ENCODE data around the gene PDE8B.

PDE8B gene

DNA sequence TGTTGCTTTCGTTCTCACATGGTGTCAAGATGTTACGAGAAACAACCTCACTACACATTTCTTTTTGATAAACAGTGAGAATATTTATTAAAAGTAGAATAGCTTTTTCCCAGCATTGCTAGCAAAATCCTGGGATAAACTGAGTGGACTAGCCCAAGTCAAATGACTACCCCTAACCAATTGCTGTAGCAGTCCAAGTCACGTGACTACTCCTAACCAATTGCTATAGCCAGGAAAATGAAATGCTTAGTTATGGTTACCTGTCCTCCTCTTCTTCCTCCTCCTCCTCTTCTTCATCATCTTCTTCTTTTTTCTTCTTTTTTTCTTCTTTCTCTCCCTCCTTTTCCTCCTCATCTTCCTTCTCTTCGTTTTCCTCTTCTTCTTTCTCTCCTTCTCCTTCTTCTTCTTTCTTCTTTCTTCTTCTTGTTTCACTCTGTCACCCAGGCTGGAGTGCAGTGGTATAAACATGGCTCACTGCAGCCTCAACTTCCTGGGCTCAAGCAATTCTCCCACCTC lies 85.4 kb downstream of the PDE8B start:
- no peak for DNase-seq

DNA sequence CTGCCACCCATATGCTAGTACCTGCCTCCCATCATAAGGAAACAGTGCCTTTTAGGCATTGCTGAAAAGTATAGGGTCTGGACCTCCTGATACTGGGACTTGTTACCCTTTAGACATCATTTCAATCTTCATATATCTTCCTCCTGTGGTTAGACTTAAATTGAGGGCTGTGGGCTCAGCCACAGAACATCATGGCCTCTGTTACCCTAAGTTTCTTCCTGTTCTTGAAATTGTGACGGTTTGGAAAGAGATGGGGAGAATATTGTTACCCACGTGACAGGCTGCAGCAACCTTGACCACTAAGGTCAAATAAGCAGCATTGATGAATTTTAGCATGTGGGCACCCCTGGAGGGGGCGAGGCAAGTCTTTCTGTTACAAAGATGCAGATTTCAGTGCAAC lies 87.7 kb downstream of the PDE8B start:
- DNase-seq = no peak

DNA sequence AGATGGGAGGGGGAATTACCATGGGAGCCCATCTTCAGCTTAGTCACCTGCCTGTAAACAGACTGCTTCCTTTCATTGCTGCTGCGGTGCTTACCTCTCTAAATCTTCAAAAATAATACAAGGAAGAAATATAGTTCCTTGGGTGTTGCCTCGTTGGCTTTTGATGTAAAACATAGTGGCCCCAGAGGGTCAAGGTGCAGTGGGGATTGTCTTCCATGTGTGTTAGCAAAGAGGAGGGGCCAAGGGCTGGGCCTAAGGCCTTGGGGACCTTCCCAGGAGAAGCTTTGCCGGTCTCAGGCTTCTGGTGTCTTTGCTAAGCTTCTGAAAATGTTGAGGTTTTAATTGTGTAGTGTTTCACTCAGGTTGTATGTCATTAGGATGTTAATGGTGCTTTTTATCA lies 90.0 kb downstream of the PDE8B start:
- no peak for DNase-seq

DNA sequence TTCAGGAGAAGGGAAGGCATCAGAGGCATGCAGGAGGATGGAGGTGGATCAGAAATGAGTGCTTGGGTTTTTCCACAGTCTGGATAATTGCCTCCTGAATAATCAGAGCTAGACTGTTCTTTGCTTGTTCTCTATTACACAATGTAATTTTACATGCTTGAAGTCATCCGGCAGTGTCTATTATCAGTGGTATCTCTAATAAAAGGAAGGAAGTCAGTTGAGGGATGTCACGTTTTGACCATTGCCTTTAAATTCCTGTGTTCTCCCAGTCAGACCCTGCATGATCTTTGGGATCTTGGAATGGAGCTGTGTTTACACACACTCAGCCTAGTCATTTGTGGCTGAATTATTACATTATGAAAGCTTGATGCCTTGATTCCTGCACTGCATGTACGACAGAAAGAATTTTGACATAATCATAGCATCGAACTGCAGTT lies 91.0 kb downstream of the PDE8B start:
- DNase-seq = no peak

DNA sequence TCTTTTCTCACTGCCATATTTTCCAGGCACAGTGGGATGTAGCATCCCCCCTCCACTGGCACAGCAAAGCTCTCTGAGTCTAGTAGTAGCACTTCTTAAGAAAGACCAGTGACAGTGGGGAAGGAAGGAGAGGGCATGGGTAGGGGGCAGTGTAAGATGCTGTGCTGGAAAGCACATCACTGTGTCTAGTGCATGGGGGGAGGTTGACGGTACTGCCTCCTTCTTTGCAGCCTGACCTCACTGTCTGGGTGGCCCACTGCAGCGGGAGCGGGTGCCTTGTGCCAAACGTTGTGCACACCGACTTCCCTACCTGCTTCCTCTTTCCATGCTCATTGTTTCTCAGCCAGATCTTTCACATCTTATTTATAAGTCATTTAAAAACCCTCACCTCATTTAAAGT lies 91.8 kb downstream of the PDE8B start:
- DNase-seq = no peak

DNA sequence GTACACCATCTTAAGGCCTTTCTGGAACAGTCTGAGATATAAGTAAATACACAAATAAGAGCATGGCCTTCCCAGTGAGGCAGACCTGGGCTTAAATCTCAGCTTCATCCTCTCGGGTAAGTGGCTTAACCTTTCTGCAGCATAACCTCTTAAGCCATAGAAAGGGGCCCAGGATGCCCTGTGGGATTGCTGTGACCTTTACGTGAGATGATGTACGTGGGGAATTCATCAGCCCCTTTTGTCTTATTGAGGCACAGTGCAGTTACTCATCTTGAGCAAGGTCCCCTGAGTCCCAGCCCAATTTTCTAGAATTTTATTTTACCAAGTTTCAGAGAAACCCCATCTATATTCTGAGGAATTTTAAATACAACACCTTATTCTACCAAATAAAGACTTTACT lies 92.2 kb downstream of the PDE8B start:
- no peak for DNase-seq

DNA sequence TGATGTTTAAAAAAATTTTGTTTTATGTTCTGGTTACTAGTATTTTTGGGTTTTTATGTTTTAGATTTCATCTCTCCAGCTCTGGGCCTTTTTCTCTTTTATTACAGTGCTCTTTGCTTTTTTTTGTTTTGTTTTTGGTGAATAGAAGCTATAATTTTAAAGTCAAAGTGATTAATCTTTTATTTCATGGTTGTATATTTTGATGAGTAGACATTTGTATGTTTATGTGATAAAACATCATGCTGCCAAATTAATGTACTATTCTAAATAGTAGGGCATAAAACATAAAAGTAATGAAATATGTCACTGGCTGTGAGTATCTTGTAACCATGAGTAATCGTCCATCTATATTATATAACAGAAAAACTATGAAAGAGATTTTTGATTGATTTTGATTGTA lies 93.9 kb downstream of the PDE8B start:
- no peak for DNase-seq

DNA sequence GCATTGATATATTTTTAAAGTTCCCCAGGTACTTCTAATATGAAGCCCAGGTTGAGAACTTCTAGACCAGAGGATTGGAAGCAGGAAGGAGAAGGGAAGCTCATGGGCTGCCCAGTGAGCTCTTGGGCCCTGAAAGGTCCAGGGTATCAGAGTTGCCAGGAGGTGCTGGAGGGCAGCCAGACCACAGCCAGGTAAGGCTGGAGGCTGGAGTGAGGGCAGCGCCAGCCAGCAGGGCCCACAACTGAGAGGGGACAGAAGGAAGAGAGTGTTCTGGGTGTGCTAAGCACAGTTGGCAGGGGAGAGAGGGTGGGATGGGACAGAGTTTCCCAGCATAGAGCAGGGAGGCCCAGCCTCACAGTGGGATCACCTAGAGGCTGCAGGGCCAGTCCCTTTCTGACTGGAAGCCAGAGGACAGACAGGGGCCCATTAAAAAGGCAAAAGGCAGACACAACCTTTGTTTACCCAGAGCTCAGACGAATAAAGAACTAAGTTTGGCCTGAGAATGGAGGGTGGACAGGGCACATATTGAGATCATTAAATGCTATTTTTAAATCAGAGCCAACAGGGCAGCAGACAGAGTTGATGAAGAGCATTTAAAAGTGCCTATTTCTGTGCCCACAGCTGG lies 94.9 kb downstream of the PDE8B start:
- no peak for DNase-seq

DNA sequence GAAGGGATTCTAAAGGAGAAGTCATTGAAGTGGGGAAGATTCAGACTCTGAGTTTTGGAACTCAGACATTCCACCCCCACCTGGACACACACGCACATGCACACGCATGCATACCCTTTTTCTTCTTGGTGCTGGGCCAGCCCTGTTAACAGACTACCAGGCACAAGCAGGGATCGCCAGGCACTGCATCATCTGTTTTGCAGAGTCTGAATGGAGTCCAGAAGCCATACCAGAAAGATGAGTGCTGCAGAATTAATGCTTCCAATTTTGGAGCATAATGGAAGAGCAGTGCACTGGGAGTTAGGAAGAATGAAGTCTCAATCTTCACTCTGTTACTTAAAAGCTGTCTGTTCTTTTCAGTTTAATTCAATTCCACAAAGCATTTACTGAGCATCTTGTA lies 95.5 kb downstream of the PDE8B start:
- no peak for DNase-seq

DNA sequence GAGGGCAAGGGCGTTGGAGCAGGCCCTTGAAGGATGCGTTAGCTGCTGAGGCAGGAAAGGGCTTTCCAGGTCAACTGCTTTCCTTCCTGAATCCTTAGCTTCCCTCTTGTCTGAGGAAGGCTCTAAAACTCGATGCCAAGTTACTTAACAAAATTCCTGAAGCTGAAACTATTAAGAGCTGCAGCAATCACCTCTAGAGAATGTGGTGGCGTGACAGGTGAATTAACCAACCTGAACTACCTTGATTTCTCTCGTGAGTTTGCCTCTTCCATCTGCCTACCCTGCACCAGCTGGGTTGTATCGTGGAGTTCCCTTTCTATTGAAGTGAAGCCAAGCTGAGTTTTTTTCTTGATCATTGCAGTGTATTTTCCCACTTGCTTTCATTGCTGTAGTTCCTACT lies 96.1 kb downstream of the PDE8B start:
- no peak for DNase-seq

DNA sequence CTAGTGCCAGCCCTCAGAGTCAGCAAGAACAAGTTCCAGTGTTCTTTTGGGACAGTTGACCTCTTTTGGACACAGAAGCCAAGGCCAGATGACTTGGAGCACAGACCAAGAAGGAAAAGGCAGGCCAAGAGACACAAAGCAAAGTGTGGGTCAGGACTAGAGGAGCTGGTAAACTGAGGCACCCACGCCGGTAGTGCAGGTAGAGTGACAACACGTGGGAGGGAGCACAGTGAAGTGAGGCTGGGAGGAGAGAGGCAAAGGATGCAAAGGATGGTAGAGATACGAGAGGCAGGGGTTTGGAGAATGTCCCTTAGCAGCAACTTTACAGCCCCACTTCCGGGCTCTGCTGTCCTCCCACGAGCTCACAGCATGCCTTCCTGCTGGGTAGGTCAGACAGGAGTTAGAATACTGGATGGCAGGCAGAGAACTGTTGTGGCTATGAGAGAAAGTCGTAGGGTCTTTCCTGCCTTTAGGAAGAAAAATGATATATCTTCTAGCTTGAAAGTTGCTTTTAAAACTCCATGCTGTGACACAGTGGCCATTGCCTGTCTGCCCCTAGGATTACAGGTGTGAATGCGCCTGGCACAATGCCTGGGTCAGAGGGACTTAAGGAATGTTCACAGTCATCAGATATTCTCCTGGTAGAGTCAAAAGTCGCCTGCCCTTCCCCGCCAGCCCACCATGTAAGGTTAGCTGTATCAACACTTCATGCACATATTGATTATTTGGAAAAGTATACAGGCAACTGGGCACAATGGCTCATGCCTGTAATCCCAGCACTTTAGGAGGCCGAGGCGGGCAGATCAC lies 97.9 kb downstream of the PDE8B start:
- DNase-seq = no peak

DNA sequence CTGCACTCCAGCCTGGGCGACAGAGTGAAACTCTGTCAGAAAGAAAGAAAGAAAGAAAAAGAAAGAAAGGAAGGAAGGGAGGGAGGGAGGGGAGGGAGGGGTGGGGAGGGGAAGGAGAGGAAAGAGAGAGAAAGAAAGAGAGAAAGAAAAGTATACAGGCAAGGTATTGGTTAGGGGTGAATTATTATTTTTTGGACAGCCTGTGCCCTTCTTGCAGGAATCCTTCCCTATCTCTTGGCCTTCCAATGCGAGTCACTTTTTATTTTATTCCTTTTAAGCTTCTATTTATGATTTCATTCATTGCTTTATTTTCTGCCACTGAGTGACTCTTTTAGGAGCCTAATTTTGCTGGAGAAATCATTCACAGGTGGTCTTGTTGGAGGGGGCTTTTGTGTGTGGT lies 98.7 kb downstream of the PDE8B start:
- DNase-seq = no peak

DNA sequence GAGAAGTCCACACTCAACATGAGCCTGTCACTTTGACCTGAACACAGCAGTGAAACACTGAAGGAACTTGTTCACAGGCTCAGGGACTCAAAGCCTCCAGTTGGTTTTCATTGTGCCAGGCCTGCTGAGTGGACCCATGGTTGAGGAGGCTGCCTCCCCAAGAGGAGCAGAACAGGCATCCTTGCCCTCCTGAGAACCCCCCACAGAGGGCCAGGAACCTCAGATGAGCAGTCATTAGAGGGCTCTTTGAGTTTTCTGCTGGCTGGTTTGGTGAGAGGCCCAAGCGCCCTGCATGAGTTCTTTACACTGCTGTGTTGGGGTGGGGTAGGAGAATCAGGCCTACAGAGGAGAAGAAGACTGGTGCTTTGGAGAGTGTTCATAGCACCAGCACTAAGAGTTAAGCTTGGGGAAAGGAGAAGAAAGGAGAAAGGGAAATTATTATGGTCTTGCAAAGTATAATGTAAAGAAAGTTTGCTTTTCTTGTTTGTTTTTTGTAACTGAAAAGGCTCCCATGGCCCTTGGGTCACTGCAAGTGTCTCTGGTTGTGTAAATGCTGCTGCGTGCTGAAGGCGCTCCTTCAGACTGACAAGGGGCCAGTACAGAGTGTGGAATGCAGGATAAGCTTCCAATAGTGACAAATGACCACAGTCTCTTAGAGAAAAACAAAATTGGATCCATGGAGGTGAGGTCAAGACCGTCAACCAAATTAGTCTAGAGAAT lies 100.2 kb downstream of the PDE8B start:
- DNase-seq = no peak

DNA sequence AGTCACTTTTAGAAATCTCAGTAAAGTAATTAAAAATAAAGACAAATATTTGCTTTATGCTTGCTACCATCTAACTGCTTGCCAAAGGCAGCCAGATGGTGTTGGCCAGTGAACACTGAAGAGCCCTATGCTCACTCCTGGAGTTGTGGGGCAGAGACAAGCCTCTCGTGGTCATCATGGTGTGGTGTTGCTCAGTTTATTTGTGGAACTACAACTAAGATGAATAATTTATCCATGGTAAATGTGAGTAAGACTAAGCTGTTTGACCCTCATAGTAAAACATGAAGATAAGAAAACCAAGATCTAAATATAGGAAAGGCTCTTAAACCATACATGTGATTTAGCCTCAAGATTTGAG lies 100.7 kb downstream of the PDE8B start:
- DNase-seq = no peak

DNA sequence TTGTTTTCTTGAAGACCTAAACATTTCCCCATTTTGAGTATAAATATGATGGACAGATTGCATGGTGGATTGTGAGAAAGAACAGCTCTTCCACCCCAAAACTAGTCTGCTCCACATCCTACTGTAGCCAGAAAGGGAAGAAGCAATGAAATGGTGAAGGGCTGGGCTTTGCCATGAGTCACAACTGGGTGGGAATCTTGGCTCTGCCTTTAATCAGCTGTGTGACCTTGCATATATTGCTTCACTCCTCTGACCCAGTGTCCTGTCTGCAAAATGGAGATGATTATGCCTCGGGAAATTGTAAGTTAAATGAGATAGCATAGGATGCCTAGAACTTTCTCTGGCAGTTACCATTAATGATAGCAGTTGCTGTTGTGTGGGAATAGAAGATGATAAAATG lies 101.9 kb downstream of the PDE8B start:
- DNase-seq = no peak

DNA sequence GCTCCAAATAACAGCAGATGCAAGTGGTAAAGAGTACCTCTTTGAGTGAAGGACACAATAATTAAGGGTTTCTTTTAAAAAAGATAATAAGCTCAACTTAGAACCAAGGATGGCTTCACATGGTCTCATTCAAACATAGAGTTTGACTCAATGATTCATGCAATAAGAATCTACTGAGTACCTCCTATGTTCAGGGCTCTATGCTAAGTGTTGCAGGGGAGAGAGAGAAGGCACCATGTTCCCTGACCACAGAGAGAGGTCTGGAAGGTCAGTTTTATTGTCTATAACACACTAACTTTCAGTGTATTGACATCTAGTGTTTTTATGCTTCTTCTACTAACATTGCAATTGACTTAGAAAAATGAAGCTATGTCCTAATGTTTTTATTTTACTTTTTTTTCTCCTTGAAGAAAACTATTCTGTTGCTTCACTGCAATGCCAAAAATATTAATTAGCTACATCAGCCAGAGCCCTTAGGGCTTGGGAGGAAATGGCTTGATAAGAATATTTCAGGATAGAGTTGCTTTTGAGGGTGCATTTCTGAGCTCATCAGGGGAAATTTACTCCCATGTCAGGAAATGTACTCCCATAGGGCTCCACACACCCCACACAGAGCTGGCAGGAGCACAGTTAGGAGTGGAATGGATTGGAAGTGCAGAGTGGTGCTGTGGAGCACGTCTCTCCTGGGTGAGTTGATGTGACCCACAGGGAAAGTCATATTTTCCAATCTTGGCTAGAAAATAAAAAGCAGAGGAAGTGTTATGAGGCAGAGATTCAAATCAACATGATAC lies 106.6 kb downstream of the PDE8B start:
- DNase-seq = no peak

DNA sequence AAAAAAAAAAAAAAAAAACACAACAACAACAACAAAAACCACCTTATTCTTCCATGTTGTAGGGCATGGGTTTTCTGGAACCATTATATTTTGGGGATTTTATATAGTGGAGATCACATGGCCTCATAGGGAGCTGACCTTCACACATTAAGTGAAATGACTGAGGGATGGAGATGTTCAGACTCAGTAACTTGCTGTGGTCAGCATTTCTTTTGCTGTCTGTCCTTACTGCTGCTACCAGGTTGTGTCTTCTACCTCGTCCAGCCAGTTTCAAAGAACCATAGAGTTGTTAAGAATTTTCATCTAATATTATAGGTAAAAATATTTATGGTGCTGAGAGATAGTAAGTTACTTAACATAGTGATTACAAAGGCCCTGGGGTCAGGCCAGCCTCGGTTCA lies 107.6 kb downstream of the PDE8B start:
- no peak for DNase-seq

DNA sequence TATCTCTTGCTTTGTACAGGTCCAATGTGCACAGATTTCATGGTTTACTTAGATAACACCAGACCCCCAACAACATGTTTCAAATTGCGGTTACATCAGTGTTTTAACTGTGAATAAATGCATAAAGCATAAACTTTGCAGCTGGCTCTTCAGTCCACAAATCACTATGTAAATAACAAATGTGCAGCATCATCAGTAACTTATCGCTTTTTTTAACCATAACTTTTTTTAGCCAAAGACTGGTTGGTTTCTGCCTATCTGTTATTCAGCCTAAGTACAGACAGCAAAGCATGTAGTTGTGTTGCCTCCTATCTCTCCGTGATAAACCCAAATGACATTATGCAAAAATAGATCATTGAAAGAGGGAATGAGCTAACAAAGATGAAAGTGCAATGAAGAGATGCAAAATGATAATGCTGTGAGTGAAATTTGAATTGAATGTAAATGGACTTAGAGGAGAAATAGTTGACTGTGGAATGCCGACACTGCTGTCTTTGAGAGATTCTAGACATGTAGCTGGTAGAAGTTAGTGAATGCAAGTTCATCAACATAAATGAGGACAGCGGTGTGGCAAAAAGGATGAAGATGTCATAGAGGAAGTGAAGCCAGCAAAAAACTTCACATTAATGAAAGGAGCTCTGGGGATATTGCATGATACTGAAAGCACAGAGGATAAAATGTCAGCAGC lies 108.8 kb downstream of the PDE8B start:
- DNase-seq = no peak

DNA sequence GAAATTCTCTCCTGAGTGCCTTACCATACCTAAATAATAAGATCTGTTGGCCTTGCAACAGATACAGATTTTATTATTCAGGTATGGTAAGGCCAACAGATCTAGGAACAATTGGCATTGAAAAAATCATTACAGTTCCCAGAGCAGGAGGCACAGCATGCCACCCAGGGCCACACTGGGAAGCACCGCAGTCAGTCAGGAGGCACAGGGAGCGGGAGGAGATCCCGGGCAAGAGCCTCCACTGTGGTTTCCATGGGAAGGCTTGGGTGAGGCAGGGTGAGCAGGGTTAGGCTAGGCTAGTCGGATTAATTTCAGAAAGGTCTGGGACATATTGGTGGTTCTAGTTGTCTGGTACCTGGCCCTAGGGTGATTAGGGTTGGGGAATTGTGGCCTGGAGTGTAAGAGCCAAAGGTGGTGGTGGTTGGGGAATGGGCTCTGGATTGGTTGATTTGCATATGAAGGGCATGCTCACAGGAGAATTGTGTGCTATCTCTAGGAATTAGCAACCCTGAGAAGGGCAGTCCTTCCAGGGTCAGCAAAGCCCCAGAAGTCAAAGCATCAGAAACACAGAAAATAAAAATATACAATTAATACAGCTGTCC lies 111.4 kb downstream of the PDE8B start:
- no peak for DNase-seq

DNA sequence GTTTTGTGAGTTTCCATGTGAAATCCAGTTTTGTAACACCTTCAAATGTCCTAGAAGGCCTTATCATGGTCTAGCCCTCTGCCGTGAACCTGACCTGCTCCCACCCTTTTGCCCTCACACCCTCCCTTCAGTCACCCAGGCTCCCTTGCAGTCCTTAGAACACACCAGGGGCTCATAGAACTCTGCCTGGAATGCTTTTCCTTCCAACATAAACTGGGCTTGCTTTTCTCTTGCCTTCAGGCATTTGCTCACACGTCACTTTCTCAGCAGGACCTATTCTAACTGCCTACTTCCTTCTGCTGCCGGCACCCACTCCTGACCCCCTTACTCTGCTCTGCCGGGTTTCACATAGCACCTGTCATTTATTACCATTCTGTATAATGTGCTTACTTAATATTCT lies 111.9 kb downstream of the PDE8B start:
- no peak for DNase-seq

DNA sequence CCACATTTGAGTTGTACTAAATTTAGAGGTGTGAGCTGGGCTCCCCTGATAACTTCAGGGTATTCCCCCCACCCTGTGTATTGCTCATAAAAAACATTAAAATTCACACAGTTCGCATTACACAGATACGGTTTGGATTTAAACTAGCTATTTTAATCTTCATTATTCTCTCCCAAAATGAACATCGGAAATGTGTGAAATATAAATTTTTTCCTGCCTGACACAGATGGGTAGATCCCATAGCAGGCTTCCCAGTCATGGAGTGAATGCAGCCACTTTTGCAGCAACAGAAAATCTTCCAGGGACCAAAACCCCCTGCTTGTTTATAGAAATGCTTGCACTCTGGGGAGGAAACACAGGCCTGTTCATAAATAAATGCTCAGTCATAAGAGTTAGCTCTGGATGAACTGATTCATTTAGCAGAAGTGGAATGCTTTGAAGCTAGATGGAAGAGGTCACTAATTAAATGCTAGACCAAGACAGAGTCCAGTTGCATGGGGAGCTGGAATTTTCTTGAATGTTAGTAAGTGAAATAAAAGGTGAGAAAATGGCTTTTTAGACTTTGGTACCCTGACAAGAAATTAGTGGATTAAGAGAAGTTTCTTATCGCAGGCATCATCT lies 115.6 kb downstream of the PDE8B start:
- no peak for DNase-seq

Data from NCI-H1105 treated with DMSO at 0.1 percent for 48 hours (cell line).